ENCODE data around the gene ANGPT4.

The ANGPT4 gene, protein sequence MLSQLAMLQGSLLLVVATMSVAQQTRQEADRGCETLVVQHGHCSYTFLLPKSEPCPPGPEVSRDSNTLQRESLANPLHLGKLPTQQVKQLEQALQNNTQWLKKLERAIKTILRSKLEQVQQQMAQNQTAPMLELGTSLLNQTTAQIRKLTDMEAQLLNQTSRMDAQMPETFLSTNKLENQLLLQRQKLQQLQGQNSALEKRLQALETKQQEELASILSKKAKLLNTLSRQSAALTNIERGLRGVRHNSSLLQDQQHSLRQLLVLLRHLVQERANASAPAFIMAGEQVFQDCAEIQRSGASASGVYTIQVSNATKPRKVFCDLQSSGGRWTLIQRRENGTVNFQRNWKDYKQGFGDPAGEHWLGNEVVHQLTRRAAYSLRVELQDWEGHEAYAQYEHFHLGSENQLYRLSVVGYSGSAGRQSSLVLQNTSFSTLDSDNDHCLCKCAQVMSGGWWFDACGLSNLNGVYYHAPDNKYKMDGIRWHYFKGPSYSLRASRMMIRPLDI

DNA sequence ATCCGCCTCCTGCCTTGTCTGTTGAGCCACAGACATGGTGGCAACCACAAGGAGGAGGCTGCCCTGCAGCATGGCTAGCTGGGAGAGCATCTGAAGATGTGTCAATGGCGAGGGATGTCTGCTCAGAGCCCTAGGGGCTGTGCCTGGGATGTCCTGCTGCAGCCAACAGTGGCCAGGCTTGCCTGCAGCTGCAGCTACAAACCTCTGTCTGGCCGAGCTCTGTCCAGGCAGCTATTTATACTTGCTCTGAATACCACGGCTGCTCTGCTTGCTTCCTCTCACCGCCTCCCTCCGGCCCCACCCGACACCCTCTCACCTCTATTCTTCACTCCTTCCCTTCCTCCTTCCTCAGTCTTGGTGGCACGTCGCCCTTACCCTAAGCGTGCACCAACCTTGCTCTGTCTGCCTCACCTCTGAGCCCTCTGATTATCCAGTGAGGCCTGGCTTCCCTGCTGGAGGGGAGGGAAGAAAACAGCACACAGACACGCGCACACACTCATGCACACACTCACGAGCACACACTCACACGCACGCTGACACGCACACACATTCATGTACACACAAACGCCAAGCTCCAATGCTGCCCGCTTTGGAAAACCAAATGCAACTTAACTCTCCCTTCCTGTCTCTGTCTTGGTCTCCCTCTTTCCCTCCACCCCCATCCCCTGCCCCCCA, at the start of gene ANGPT4:
Gene ANGPT4, minus strand, starts transcription at position 210 of the 675 bp plus-strand sequence. Its CDS starts 120 bp downstream, at position 90.
- DNase-seq: no peak

DNA sequence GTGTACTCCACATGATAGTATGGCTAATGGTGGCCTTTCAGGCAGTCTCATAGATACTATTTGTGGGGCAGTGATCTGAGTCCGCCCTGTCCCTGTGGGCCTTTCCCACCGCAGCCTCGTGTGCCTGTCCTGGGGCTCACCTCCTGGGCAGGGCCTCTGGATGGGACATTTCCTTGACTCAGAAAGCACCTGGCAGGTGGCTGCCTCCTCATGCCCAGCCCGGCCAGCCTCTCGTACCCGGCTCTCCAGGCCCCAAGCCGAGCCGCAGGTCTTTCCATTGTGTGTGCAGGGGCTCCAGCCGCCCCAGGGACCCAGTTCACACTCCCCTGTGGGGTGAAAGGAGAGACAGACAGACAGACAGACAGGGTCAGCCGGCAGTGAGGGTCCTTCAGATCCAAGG, 47.7 kb upstream of the ANGPT4 start:
- DNase-seq: no peak

DNA sequence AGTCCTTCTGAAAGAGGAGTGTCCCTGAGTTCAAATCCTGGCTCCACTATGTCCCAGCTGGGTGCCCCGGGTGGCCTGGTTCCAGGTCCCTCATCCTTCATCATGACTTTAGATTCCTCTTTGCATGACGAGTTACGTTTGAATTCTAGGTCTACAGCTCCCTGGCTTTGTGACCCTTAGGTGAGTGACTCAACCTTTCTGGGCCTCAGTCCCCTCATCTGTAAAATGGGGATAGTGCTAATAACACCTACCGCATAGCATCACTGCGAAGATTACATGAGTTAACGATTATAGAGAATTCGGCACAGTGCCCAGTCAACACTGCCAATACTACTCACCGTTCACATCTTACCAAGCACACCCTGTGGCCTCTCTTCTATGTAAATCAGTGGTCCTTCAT, 46.5 kb upstream of the ANGPT4 start:
- no peak for DNase-seq

DNA sequence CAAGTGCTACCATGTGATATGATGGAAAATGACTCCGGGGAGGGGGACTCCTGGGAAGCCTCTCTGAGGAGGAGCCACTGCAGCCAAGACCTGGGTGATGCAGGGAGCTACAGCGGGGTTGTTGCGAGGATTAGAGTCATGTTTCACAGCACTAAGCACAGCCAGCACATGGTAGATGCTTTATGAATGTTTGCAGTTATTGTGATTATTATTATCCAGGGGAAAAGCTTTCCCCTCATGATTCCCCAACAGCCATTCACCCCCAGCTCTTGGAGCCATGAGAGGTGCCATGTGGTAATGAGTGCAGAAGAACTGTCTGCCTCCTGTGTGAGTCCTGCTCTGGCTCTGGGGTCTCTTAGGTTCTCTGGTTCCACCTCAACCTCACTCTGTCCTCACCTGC, 46.1 kb upstream of the ANGPT4 start:
- DNase-seq: no peak

DNA sequence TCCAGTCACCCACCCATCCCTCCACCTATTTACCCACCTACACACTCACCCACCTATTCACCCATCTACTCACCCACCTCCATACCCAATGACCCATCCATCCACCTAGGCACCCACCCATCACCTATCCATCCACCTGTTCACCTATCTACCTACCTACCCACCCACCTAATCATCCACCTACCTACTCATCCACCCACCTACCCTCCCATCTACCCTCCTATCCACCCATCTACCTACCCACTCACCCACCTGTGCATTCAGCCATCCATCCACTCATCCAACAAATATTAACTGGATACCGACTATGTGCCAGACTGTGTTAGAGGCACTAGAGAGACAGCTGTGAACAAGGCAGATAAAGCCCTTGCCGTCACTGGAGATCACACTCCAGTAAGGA, 45.6 kb upstream of the ANGPT4 start:
- DNase-seq: no peak

DNA sequence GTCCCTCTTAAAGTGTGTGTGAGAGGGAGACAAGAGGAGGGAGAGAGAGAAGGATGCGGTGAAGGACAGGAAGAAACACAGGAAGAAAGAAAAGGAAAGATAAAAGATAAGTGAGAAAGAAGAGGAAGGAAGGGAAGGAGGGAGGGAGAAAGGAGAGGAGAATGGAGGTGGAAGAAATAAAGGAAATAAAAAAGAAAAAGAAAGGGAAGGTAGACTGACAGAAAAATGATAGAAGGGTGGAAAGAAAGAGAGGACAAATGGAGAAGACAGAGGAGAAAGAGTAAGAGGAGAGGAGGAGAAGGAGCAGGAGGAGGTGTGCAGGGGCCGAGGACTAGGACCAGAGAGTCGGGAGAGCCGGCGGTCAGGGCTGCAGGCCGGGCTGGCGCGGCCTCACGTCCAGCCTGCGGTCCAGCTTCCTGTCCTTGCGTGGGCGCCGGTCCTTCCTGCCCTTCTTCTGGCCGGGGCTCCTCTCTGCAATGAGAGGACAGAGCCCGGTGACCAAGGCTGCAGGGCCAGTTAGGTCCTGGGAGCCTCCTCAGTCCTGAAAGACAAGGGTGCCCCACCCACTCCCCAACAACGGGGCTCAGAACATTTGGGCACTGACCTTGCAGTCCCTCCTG, 44.0 kb upstream of the ANGPT4 start:
- DNase-seq: no peak

DNA sequence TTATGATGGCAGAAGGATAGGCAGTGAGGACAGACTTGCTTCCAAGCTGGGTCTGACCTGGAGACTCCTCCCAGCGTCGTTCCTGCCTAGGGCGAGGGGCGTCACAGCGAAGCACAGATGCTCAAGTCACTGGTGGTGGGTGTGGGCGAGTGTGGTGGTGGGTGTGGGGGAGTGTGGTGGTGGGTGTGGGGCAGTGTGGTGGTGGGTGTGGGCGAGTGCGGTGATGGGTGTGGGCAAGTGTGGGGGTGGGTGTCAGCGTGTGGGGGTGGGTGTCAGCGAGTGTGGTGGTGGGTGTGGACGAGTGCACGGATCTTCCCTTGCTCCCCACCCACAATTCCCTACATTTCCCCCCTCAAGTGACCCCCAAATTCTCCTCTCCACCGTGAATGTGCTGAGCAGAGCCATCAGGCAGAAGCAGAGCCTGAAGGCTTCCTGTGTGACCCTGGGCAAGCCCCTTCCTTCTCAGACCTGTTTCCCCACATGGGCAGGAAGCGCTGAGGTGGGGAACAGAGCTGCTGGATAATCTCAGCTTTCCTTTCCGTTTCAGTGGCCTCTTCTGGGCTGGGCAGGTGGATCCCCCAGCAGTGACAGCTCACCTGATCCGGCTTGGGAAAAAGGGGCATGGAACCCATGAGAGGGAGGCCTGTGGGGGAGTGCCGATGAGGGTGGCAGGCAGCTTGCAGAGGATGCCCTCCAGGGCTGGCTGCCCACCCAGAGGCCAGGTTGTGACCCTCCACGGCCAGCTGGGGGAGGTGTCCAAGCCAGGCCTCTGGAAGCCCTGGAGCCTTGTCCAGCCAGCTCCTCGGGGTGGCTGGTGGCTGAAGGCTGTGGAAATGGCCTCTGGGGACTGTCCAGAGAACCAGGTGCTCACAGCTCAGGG, 43.0 kb upstream of the ANGPT4 start:
- no peak for DNase-seq

DNA sequence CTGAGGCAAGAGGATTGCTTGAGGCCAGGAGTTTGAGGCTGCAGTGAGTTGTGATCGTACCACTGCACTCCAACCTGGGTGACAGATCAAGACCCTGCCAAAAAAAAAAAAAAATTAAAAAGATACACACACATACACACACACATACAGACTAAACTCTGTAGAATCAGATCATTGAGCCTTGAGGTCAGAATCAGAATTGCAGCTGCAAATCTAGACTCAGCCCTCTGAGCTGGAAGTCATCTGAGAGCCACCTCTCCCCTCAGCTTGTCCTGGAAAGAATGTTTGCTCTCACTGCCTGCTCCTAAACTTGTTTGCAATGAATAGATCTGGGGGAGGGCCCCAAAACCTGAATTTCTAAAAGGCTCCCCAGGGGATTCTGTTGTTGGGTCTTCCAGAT, 41.4 kb upstream of the ANGPT4 start:
- no peak for DNase-seq

DNA sequence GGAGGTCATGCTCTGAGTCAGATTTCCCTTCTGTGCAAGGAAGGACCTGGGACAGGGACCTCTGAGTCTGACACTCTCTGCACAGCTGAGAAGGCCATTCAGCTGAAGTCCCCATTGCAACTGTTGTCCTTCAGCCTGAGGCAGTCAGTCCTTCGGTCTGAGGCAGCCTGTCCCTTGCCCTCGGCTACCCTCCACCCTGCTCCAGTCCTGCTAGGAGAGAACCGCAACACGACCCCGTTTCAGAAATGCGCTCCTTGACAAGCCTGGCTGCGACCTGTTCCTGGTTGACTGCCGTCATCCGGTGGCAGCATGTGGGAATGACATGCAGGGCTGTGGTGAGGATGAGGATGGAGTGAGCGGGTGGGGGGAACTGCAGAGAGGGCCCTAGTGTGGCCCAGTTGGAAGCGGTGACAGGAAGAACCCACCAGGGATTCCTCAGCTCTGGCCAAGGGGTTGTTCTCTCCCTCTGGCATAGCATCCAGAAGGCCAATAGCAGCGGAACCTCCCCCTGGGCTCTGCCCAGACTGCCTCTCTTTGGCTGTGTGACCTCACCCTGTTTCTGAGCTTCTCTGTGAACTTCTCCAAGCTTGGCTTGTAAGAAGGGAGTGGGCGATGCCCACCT, 40.3 kb upstream of the ANGPT4 start:
- DNase-seq: peak; percentile 21

DNA sequence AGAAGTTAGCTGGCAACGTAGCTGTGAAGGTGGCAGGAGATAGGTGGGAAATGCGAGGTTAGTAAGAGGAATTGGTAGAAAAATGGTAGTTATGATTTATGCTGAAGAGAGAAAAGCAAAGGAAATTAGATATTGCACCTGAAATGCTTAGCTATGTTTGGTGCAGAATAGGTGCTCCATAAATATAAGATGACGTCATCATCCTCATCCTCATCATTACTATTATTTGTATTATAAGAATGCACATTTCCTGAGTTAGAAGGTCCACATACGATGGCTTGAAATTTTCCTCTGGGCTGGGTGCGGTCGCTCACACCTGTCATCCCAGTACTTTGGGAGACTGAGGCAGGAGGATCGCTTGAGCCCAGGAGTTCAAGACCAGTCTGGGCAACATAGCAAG, 39.5 kb upstream of the ANGPT4 start:
- DNase-seq: no peak

DNA sequence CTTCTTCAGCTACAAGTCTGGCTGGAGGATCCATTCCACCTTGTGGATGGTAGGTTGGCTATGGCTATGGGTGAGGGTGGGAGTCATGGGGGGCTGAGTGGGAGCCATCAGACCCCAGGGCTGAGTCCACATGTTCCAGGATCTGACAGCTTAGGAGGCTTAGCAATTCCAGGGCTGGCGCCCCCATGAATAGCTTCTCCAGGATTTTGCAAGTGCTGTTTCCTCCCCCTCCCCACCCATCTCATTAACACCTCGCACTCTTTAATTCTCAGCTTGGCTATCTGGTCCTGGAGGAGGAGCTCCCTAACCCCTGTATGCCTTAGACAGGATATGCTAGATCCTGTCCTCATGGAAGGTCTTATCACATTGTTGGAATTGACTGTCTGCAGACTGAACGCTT, 39.0 kb upstream of the ANGPT4 start:
- DNase-seq: no peak

DNA sequence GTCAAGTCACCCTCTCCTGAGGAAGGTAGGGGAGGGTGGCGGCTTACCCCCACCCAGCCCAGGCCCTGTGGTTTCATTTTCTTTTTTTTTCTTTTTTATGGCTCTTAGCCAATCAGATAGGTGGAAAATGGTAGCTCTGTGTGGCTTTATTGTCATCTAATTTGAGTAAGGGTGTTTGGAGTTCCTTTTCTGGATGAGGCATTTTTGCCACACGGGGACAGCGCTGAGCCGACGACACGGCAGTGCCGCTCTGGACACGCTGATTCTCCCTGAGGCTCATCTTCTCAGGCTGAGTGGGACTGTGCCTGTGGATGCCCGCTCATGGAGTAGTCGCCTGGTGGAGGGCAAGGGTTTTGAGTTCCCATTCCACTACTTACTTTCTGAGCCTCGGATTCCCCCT, 37.6 kb upstream of the ANGPT4 start:
- DNase-seq: no peak

DNA sequence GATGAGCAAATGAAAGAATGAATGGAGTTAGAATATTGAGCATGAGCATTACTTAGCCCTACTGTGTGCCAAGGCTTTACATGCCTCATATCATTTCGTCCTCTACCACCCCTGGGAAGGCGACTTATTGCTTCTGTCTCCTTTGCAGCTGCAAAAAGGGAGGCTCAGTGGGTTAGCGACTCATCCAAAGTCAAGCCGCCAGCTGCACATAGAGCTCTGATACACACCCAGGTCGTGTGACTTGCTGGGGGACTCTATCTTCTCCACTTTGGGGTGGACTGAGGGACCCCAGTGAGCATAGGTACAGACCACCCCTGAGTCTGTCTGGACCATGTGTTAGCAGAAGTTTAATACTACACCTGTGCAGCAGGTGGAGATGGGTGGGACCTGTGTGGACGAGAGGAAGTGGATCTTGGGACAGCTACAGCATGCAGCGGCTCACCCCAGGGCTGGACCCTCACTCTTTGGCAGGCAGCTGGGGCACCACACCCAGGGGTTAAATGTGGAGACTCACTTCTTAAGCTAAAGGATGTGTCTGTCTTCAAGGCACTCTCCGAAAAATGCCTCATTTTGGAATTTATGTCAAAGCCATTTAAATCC, 36.2 kb upstream of the ANGPT4 start:
- DNase-seq: no peak

DNA sequence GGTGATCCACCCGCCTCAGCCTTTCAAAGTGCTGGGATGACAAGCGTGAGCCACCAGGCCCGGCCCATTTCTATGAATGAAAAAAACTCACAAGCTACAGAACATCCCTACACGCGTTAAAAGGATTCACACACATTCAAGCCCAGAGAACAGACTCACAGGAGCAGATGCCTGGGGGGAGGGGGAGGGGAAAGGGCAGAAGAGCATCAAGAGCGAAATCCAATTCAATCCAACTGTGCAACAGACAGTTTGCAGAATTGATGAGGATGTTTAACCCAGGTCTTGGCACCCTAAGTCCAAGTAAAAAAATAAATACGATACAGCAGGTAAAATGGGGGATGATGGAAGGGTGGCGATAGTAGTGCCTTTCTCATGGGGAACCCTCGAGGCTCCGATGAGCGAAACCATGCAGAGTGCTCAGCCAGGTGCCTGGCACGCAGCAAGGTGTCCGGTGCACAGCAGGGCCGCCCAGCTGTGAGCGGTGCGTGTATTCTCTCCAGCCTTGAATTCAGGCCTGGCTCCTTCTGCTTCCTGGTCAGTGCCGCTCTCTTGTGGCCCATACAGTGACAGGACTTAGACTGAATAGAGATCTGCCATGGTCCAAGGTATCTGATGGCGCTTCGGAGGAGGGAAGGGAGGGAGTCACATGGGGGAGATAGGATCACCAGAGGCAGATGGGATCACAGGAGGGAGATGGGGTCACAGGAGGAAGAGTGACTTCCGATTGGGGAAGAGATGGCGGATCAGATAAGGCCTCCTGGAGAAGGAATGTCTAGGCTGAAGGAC, 35.4 kb upstream of the ANGPT4 start:
- DNase-seq: no peak

DNA sequence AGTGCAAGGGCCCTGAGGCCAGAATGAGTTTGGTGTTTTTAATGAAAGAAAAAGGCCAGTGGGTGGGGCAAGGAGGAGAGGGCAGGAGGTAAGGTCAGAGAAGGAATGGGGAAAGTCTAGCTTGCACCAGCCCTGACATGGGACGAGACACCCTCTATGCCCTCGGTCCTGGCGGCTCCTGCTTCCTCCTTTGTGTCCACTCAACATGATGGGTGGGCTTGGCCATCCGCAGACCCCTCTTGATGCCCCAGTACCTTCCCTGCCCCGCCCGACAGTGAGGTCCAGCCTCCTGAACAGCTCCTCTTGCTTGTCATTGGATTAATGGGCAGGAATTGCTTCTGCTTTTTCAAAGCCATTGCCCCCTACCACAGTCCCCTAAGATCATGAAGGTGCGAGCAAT, 33.6 kb upstream of the ANGPT4 start:
- DNase-seq: no peak

DNA sequence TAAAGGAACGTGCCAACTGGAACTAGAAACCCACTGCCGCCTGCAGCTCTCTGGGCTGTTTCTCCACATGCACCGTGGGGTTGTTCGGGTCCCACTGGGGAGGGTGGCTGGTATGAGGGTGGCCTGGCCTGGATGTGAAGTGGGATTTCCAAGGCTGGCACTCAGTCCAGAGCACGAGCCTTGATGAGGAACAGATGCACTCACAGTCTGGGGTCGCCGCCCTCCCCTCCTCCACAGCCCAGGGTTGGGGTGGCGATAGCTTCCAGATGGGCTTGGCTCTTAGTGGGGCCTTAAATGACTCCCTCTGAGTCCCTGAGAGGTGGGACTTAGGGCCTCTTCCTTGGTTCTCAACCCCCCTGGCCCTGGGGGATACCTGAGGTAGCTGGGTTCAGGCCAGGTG, 30.7 kb upstream of the ANGPT4 start:
- no peak for DNase-seq

DNA sequence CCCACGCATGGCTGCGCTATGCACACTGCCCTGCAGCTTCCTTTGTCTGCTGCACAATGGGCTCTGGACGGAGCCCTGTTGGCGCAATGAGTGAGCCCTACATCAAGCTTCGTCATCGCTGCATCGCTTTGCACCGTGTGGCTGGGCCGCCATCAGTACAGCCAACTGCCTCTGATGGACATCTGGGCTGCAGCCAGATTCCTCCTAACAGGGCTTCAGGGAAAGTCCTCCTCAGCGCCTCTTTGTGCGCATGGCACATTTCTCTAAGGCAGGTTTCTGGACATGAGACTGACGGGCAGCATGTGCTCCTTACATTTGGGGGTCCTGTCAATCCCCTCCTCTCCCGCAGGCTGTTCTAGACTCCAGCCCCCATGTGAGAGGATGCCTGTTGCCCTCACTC, 29.7 kb upstream of the ANGPT4 start:
- DNase-seq: no peak

DNA sequence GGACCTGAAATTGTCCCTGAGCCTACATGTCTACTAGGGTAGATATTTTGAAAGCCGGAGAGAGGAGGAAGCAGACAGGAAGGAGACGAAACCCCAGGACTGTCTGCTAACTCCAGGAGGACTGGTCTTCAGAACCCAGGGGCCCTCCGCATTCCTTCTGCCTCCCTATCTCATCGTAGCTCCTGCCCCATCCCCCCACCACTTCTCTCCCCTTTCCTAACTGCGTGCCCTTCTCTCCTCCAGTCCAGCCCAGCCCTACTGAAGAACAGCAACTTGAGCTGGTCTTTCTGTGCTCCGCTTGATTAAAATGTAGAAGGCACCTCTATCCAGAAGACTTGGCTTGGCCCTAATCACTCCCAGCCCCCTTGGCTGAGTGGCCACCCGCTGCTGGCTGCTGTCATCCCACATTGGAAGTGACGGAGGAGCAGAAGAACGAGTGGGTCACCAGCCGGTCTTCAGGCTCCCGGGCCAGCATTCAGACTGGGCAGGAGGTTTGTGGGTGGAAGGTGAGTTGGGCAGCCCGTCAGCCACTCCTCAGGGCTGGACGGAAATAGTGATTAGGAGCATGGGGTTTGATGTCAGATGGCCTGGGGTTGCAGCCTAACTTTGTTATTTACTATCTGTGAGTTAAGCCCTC, 28.8 kb upstream of the ANGPT4 start:
- no peak for DNase-seq

DNA sequence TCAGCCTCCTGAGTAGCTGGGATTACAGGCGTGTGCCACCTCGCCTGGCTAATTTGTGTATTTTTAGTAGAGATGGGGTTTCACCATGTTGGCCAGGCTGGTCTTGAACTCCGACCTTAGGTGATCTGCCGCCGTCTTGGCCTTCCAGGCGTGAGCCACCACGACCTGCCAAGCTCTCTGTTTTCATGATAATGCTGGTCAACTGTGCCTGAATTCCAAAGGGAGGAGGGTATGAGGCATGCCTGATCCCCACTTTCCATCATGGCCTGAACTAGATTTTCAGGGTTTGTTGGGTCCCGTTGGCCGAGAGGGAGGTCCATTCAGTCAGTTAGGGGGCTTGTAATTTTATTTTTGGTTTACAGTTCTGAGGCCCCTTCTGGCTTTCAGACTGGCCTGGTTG, 28.0 kb upstream of the ANGPT4 start:
- DNase-seq: no peak

DNA sequence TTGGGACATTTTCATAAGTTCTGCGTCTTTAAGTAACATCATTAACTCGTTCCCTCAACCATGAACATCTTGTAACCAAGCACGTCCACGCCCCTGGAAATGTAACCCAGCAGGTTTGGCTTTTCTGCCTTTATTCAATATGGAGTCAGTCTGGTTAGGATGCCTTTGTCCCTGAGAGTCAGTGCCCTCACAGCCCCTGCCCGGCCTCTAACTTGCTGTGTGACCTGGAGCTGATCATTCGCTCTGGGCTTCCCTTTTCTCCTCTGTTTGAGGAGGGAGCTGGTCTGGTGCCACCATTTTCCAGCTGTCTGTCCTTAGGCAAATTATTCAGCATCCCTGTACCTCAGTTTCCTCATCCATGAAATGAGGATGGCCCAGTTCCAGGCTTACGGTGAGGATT, 26.5 kb upstream of the ANGPT4 start:
- no peak for DNase-seq

DNA sequence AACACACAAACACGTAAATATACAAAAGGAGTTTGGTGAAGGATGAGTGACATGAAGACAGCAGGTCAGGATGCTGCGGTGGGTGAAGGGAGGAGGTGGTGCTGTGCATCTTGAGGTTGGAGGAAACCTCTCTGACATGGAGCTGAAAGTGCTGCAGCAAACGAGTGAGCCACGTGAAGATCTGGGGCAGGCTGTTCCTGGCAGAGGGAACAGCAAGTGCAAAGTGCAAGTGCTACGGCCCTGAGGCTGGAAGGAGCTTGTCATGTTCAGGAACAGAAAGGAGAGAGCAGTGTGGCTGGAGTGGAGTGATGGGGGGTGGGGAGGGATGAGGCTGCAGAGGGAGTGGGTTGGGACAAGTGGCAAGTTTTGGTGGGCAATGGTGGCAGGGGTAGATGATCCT, 24.8 kb upstream of the ANGPT4 start:
- DNase-seq: no peak
